Muscle layer of colon (tissue), 2 donors: ENCODE results near the gene PHYKPL.

Experiments
- H3K27ac ChIP-seq: one replicate; pipeline ENCODE4 v1.7.0; 2013; ENCODE audit warnings: low read depth, mild to moderate bottlenecking, low read length, moderate library complexity
- H3K27me3 ChIP-seq, 2 donors: one replicate each; pipeline ENCODE4 v1.7.0; 2013; ENCODE audit warnings: low read length in 2 of 2, mild to moderate bottlenecking in 2 of 2; ENCODE audit not compliant: insufficient read depth in 2 of 2, control insufficient read depth in 1 of 2
- H3K36me3 ChIP-seq: one replicate; pipeline ENCODE4 v1.7.0; 2013; ENCODE audit warnings: mild to moderate bottlenecking, low read length; ENCODE audit not compliant: insufficient read depth
- H3K4me1 ChIP-seq: one replicate; pipeline ENCODE4 v1.7.0; 2013; ENCODE audit warnings: mild to moderate bottlenecking, low read length; ENCODE audit not compliant: insufficient read depth
- H3K4me3 ChIP-seq, 2 donors: one replicate each; pipeline ENCODE4 v1.7.0; 2013; ENCODE audit warnings: low read length in 2 of 2, low read depth in 1 of 2, mild to moderate bottlenecking in 1 of 2, moderate library complexity in 1 of 2
- H3K9ac ChIP-seq: one replicate; pipeline ENCODE4 v1.7.0; 2013; ENCODE audit warnings: low read length
- H3K9me3 ChIP-seq: one replicate; pipeline ENCODE4 v1.7.0; 2013; ENCODE audit warnings: mild to moderate bottlenecking, low read length
- donor health status: abdominal sarcoma.
- donor health status: Adenocarcinoma of cecum.

Gene PHYKPL

GRCh38 chr5:178192787-178193186 lies 39.8 kb downstream of the PHYKPL start:
- Histone ChIP-seq H3K9ac (no peak overlapping the region), H3K36me3 (no peaks in the 10 kb centered on the region), H3K4me1 (no peaks in the 10 kb centered on the region), H3K9me3 (no peaks in the 10 kb centered on the region), H3K27me3 (peaks cover 0 to 5% of the 10 kb centered on the region in 2 donors), H3K27ac (no peak overlapping the region), H3K4me3 (no peak overlapping the region)

- Histone ChIP-seq H3K9ac (no peak overlapping the region), H3K9me3 (no peaks in the 10 kb centered on the region)
These were observed 40.4 kb downstream of the PHYKPL start for GRCh38 chr5:178192244-178192643.

GRCh38 chr5:178191661-178192060 lies 40.9 kb downstream of the PHYKPL start:
- Histone ChIP-seq H3K9me3 (no peaks in the 10 kb centered on the region), H3K4me3 (no peak overlapping the region), H3K9ac (no peak overlapping the region), H3K4me1 (no peaks in the 10 kb centered on the region), H3K27me3 (peaks cover 0 to 5% of the 10 kb centered on the region in 2 donors), H3K36me3 (no peaks in the 10 kb centered on the region), H3K27ac (no peak overlapping the region)

More at GRCh38 chr5:178192244-178192643, 40.4 kb downstream of the PHYKPL start:
- no peaks in the 10 kb centered on the region for H3K4me1 ChIP-seq
- peaks cover 0 to 5% of the 10 kb centered on the region in 2 donors for H3K27me3 ChIP-seq
- H3K4me3 ChIP-seq, result no peak overlapping the region
- H3K36me3 ChIP-seq, result no peaks in the 10 kb centered on the region
- H3K27ac ChIP-seq, result no peak overlapping the region

- no peaks in the 10 kb centered on the region for H3K36me3 ChIP-seq
- H3K27ac ChIP-seq, result no peak overlapping the region
- H3K27me3 ChIP-seq, result peaks cover 0 to 5% of the 10 kb centered on the region in 2 donors
- no peaks in the 10 kb centered on the region for H3K4me1 ChIP-seq
- H3K9me3 ChIP-seq, result no peaks in the 10 kb centered on the region
- no peak overlapping the region for H3K9ac ChIP-seq
- no peak overlapping the region for H3K4me3 ChIP-seq
These were observed 43.2 kb downstream of the PHYKPL start for GRCh38 chr5:178189433-178189832.

GRCh38 chr5:178187014-178187413 lies 45.6 kb downstream of the PHYKPL start, which contains the start of gene GMCL2:
GMCL2 (minus strand) TSS chr5:178187371; CDS start chr5:178187299, 72 bp downstream.
- Histone ChIP-seq H3K4me3 (no peak within 1 kb of the TSS), H3K36me3 (no peaks in the 10 kb centered on the region), H3K9me3 (no peaks in the 10 kb centered on the region), H3K27me3 (peaks cover 0 to 5% of the 10 kb centered on the region in 2 donors), H3K9ac (no peak within 1 kb of the TSS), H3K27ac (no peak within 1 kb of the TSS), H3K4me1 (no peaks in the 10 kb centered on the region)

GRCh38 chr5:178186427-178186826 lies 46.2 kb downstream of the PHYKPL start:
- Histone ChIP-seq H3K27ac (no peak overlapping the region), H3K4me3 (no peak overlapping the region), H3K9ac (no peak overlapping the region), H3K36me3 (no peaks in the 10 kb centered on the region), H3K9me3 (no peaks in the 10 kb centered on the region), H3K27me3 (peaks cover 0 to 5% of the 10 kb centered on the region in 2 donors), H3K4me1 (no peaks in the 10 kb centered on the region)

- H3K9ac ChIP-seq, result no peak overlapping the region
- H3K4me1 ChIP-seq, result no peaks in the 10 kb centered on the region
- H3K36me3 ChIP-seq, result no peaks in the 10 kb centered on the region
These were observed 50.3 kb downstream of the PHYKPL start for GRCh38 chr5:178182158-178182876.

GRCh38 chr5:178180141-178180863 lies 52.3 kb downstream of the PHYKPL start:
- Histone ChIP-seq H3K9ac (no peak overlapping the region), H3K4me1 (no peaks in the 10 kb centered on the region), H3K27ac (no peak overlapping the region), H3K4me3 (no peak overlapping the region), H3K36me3 (no peaks in the 10 kb centered on the region), H3K9me3 (no peaks in the 10 kb centered on the region), H3K27me3 (no peaks in the 10 kb centered on the region)

More at GRCh38 chr5:178182158-178182876, 50.3 kb downstream of the PHYKPL start:
- H3K9me3 ChIP-seq, result no peaks in the 10 kb centered on the region
- no peak overlapping the region for H3K4me3 ChIP-seq
- no peaks in the 10 kb centered on the region for H3K27me3 ChIP-seq
- no peak overlapping the region for H3K27ac ChIP-seq

GRCh38 chr5:178177569-178177968 lies 55.0 kb downstream of the PHYKPL start:
- Histone ChIP-seq H3K4me3 (no peak overlapping the region), H3K27me3 (no peaks in the 10 kb centered on the region), H3K27ac (no peak overlapping the region), H3K9me3 (no peaks in the 10 kb centered on the region), H3K4me1 (no peaks in the 10 kb centered on the region), H3K36me3 (no peaks in the 10 kb centered on the region), H3K9ac (no peak overlapping the region)

- Histone ChIP-seq H3K27ac (no peak overlapping the region), H3K4me3 (no peak overlapping the region), H3K4me1 (no peaks in the 10 kb centered on the region), H3K36me3 (no peaks in the 10 kb centered on the region), H3K27me3 (no peaks in the 10 kb centered on the region), H3K9ac (no peak overlapping the region), H3K9me3 (no peaks in the 10 kb centered on the region)
These were observed 55.8 kb downstream of the PHYKPL start for GRCh38 chr5:178176791-178177190.

- Histone ChIP-seq H3K27ac (no peak overlapping the region), H3K27me3 (no peaks in the 10 kb centered on the region), H3K4me1 (no peaks in the 10 kb centered on the region), H3K36me3 (no peaks in the 10 kb centered on the region), H3K9me3 (no peaks in the 10 kb centered on the region), H3K4me3 (no peak overlapping the region), H3K9ac (no peak overlapping the region)
These were observed 58.1 kb downstream of the PHYKPL start for GRCh38 chr5:178174456-178174855.
